ENCODE measurements around the gene CCDC57. TPM values are rescaled to one million over a fixed set of nuclear protein-coding genes. Genes with fewer than 3 reads are reported as not detected.

The CCDC57 gene
- total RNA-seq, 1 donor from 2014 or later, result 40.7 TPM

DNA sequence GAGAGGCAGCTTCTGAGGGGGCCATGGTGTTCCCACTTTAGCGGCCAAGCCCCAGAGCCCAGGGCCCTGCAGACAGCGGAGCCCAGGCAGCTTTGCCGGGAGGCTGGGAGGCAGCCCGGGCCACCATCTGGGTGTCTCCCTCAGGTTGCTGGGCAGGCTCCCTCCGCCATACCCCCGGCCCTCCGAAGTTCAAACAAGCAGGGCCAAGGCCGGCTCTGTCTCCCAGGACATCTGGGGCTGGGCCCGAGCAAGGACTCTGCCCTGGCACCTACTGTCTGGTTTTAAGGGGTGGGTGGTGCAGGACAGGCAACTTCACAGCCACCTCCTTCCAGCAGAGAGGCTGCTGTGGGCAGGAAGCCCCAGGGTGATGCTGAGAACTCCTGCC is 149.7 kb downstream of the CCDC57 start:
- no peak for DNase-seq
- H3K4me1 Mint-ChIP-seq (ENCODE audit: low read depth, unreplicated experiment), result no peaks in the 10 kb centered on the region
- H3K9me3 Mint-ChIP-seq (ENCODE audit: unreplicated experiment), result peaks cover 3% of the 10 kb centered on the region
- peaks cover 10% of the 10 kb centered on the region for H3K27me3 Mint-ChIP-seq (ENCODE audit: unreplicated experiment)
- H3K36me3 Mint-ChIP-seq (ENCODE audit: unreplicated experiment), result no peaks in the 10 kb centered on the region
- no peak for TF ChIP-seq CTCF (IDR thresholded peaks at IDR 0.05; ENCODE audit: partially characterized antibody, unreplicated experiment)
- H3K4me3 Mint-ChIP-seq (ENCODE audit: unreplicated experiment), result no peak overlapping the region
- no peak overlapping the region for H3K27ac Mint-ChIP-seq (ENCODE audit: unreplicated experiment)

DNA sequence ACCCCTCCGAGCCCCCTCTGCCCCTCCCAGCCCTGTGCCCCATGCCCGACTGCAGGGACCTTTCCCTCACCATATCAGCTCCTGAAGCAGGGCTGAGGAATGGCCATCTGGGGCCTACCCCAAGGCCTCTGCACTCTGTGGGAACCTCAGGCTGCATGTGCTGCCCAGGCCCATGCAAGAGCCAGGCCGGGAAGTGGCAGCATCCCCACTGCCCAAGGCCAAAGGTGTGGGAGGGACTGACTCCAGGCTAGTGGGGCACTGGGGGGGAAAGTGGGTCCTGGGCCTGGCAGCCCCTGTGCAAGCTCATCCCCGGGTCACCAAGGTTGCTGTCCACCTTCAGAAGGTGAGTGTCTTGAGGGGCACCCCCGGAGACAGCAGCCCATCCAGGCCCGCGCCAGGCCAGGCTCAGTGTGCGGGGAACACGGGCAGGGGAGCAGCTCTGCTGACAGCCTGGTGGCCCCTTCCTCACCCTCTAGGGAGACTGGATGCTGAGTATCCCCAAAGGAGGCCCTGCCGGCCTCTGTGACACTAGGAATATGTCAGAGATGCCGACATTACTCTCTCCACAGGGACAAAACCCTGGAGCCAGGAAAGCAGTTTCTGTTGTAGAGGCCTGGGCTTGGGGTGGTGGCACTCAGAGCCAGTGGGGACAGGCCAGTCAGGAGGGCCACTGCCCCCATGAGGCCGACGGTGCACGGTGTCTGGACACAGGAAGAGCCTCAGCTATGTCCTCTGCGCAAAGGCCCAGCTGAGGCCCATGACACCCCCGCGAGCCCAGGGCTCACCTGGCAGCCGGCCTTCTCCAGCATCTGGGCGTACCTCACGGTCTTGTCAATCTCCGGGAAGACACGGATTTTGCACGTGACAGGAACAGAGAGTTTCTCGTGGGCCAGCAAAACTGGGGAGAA is 150.3 kb downstream of the CCDC57 start:
- TF ChIP-seq CTCF (IDR thresholded peaks at IDR 0.05; ENCODE audit: partially characterized antibody, unreplicated experiment), result no peak
- Mint-ChIP-seq H3K27ac (ENCODE audit: unreplicated experiment) (no peak overlapping the region), H3K27me3 (ENCODE audit: unreplicated experiment) (peaks cover 9% of the 10 kb centered on the region), H3K9me3 (ENCODE audit: unreplicated experiment) (peaks cover 3% of the 10 kb centered on the region), H3K4me1 (ENCODE audit: low read depth, unreplicated experiment) (no peaks in the 10 kb centered on the region), H3K4me3 (ENCODE audit: unreplicated experiment) (no peak overlapping the region), H3K36me3 (ENCODE audit: unreplicated experiment) (no peaks in the 10 kb centered on the region)
- no peak for DNase-seq

DNA sequence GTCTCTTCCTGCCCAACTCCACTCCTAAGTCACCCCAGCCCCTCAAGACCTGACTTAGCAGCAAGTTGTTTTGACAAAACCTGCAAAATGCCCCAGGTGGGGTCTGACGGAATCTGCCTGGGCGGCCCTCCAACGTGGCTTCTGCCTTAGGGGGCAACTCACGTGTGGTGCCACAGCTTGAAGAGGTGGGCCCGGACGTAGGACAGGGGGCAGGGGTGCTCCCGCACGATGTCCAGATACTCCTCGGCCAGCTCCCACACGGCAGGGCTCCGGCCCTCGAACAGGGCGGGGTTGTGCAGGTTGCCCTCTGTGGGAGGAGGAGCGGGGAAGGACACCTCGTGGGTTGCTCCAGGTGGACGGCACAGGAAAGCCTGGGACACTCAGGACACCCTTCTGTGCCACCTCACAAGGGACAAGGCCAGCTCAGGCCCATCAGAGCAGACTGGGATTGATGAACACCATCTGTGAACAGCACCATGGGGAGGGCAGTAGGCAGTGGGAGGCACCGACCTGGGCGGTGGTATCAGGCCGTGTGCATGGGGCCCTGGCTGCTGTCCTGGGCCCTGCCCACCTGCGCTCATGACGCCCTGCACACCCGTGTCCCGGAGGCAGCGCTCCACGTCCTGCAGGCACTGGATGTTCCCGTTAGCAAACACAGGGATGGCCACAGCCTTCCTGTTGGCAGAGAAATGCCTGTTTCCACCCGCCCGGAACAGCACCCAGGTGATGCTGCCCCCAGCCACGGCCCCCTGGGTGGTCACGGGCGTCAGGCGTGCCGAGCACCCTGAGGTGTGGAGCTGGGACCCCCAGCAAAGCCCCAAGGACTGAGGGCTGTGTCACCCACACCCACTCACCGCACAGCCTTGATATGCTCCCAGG is 151.4 kb downstream of the CCDC57 start:
- no peak for DNase-seq
- Mint-ChIP-seq H3K4me3 (ENCODE audit: unreplicated experiment) (no peak overlapping the region), H3K4me1 (ENCODE audit: low read depth, unreplicated experiment) (no peaks in the 10 kb centered on the region), H3K9me3 (ENCODE audit: unreplicated experiment) (peaks cover 3% of the 10 kb centered on the region), H3K27ac (ENCODE audit: unreplicated experiment) (no peak overlapping the region), H3K36me3 (ENCODE audit: unreplicated experiment) (no peaks in the 10 kb centered on the region), H3K27me3 (ENCODE audit: unreplicated experiment) (peaks cover 2% of the 10 kb centered on the region)
- TF ChIP-seq CTCF (IDR thresholded peaks at IDR 0.05; ENCODE audit: partially characterized antibody, unreplicated experiment), result no peak

- no peaks in the 10 kb centered on the region for H3K36me3 Mint-ChIP-seq (ENCODE audit: unreplicated experiment)
- no peak overlapping the region for H3K4me3 Mint-ChIP-seq (ENCODE audit: unreplicated experiment)
- H3K27ac Mint-ChIP-seq (ENCODE audit: unreplicated experiment), result no peak overlapping the region
- no peaks in the 10 kb centered on the region for H3K27me3 Mint-ChIP-seq (ENCODE audit: unreplicated experiment)
- H3K4me1 Mint-ChIP-seq (ENCODE audit: low read depth, unreplicated experiment), result no peaks in the 10 kb centered on the region
- DNase-seq, result no peak
- H3K9me3 Mint-ChIP-seq (ENCODE audit: unreplicated experiment), result no peaks in the 10 kb centered on the region
- TF ChIP-seq CTCF (IDR thresholded peaks at IDR 0.05; ENCODE audit: partially characterized antibody, unreplicated experiment), result no peak
Observed at GRCh38 chr17:82060614-82061013, 152.0 kb downstream of the CCDC57 start.
